B cell (primary cell): ENCODE data around the gene RPS10. TPM values are rescaled to one million over a fixed set of nuclear protein-coding genes. Genes with fewer than 3 reads are reported as not detected.
"Not testable (repeated sequence)": the region's sequence is repeated elsewhere in the genome, so short reads cannot be mapped to it uniquely, and the experiment has no call there.

Experiments used
- ATAC-seq: fragments of 200-7000 bp; cut with Tn5 transposase; one replicate; pipeline ENCODE4 v1.10.0; 2021; ENCODE audit warnings: low read depth, mild to moderate bottlenecking, moderate number of reproducible peaks, moderate library complexity
- CTCF ChIA-PET: fragments of 350-600 bp; sonication (Branson Sonifier 250); formaldehyde crosslinking; loops from one replicate; lab custom pipeline; 2021; ENCODE audit warnings: antibody characterized with exemption, inconsistent platforms; lab: Charles Lee
- POLR2A ChIA-PET: fragments of 350-600 bp; sonication (Branson Sonifier 250); formaldehyde crosslinking; loops from one replicate; lab custom pipeline; 2021; ENCODE audit warnings: antibody characterized with exemption; lab: Charles Lee
- DNase-seq: peaks from one replicate; pipeline ENCODE4 v3.0.0; 2013
- H2AFZ ChIP-seq: 2 replicates; pipeline ENCODE4 v1.6.1; 2012; ENCODE audit warnings: mild to moderate bottlenecking, low read depth, low read length; ENCODE audit not compliant: insufficient read depth, poor library complexity, severe bottlenecking
- H3K27ac ChIP-seq, 2 donors: 1 replicate in 1 of 2; 2 replicates in 1 of 2; pipeline ENCODE4 v1.5.1; 2012 to 2013; ENCODE audit warnings: low read length in 2 of 2, mild to moderate bottlenecking in 2 of 2, moderate library complexity in 1 of 2
- H3K27me3 ChIP-seq, 4 experiments: fragments of 200-600 bp in 1 of 4; sonication (generic) in 1 of 4; replicated peaks in 1 of 4; 1 replicate in 2 of 4; 2 replicates in 2 of 4; pipeline versions ENCODE4 v1.6.1 to v1.7.0; 2013 to 2016; ENCODE audit warnings: low read length in 3 of 4, mild to moderate bottlenecking in 2 of 4, mixed read lengths in 1 of 4, moderate library complexity in 1 of 4; ENCODE audit not compliant: insufficient read depth in 4 of 4, control insufficient read depth in 3 of 4; ENCODE audit errors: control extremely low read depth in 1 of 4
- H3K36me3 ChIP-seq, 2 experiments: replicated peaks in 1 of 2; 1 replicate in 1 of 2; 2 replicates in 1 of 2; pipeline versions ENCODE4 v1.6.1 to v1.7.1; 2013; ENCODE audit warnings: low read length in 1 of 2; ENCODE audit not compliant: insufficient read depth in 2 of 2, control insufficient read depth in 1 of 2; ENCODE audit errors: control extremely low read depth in 1 of 2, extremely low read depth in 1 of 2
- H3K4me1 ChIP-seq, 2 donors: fragments of 200-600 bp in 1 of 2; sonication (generic) in 1 of 2; 1 replicate in 1 of 2; 2 replicates in 1 of 2; pipeline versions ENCODE4 v1.5.1 to v1.6.1; 2013 to 2017; ENCODE audit warnings: low read length in 2 of 2; ENCODE audit not compliant: control insufficient read depth in 2 of 2, insufficient read depth in 2 of 2
- H3K4me2 ChIP-seq: replicated peaks from 2 replicates; pipeline ENCODE3; 2012; ENCODE audit warnings: mild to moderate bottlenecking, low read depth, low read length; ENCODE audit not compliant: poor library complexity, severe bottlenecking
- H3K4me3 ChIP-seq, 5 experiments: fragments of 200-600 bp in 1 of 5; sonication (generic) in 1 of 5; 1 replicate in 3 of 5; 2 replicates in 2 of 5; pipeline versions ENCODE4 v1.5.1 to v1.7.0; 2011 to 2016; ENCODE audit warnings: low read length in 4 of 5, mild to moderate bottlenecking in 4 of 5, low read depth in 2 of 5, control low read depth in 1 of 5, moderate library complexity in 1 of 5; ENCODE audit not compliant: insufficient read depth in 1 of 5; ENCODE audit errors: control extremely low read depth in 1 of 5, extremely low read depth in 1 of 5
- H3K79me2 ChIP-seq: fragments of 200-600 bp; sonication (generic); one replicate; pipeline ENCODE4 v1.6.0; 2016; ENCODE audit warnings: low read length; ENCODE audit not compliant: control insufficient read depth, insufficient read depth
- H3K9ac ChIP-seq: fragments of 200-600 bp; sonication (generic); 2 replicates; pipeline ENCODE4 v1.6.1; 2017; ENCODE audit warnings: mild to moderate bottlenecking, low read length, moderate library complexity
- H3K9me3 ChIP-seq, 3 donors: one replicate each; pipeline versions ENCODE4 v1.6.1 to v1.7.1; 2013; ENCODE audit warnings: low read length in 2 of 3; ENCODE audit not compliant: control insufficient read depth in 2 of 3, insufficient read depth in 1 of 3; ENCODE audit errors: control extremely low read depth in 1 of 3
- H4K20me1 ChIP-seq: 2 replicates; pipeline ENCODE4 v1.6.0; 2012; ENCODE audit warnings: mild to moderate bottlenecking, low read length; ENCODE audit not compliant: insufficient read depth, control insufficient read depth, poor library complexity, severe bottlenecking
- H3K27ac Mint-ChIP-seq: one replicate; pipeline ENCODE4 v1.8.0; 2021; ENCODE audit warnings: mixed read lengths
- H3K27me3 Mint-ChIP-seq: one replicate; pipeline ENCODE4 v1.8.0; 2021; ENCODE audit warnings: mixed read lengths
- H3K4me1 Mint-ChIP-seq: one replicate; pipeline ENCODE4 v1.8.0; 2021; ENCODE audit warnings: mixed read lengths
- H3K4me3 Mint-ChIP-seq: one replicate; pipeline ENCODE4 v1.8.0; 2021; ENCODE audit warnings: mixed read lengths
- H3K9me3 Mint-ChIP-seq: one replicate; pipeline ENCODE4 v1.8.0; 2022; ENCODE audit warnings: mixed read lengths; ENCODE audit not compliant: insufficient read depth
- EZH2 ChIP-seq: IDR thresholded peaks from 2 replicates; pipeline ENCODE4 v1.6.1; 2012; ENCODE audit warnings: borderline replicate concordance, low read depth, mild to moderate bottlenecking, moderate library complexity, low read length; ENCODE audit not compliant: insufficient read depth, poor library complexity, severe bottlenecking
- WGBS: methylation state at CpG from one replicate; pipeline ENCODE4 v1.1.5; 2013; ENCODE audit warnings: missing lambda C conversion rate; ENCODE audit not compliant: insufficient coverage; 5-methylcytosine and 5-hydroxymethylcytosine counted together
- intact Hi-C: fragments of 100-400 bp; cut with micrococcal nuclease; formaldehyde crosslinking; loops from one replicate; pipeline ENCODE4 v1.10.0; 2022
- polyA plus RNA-seq: library from polyadenylated mRNA; depleted of rRNA; stranded (reverse); fragments of >200 nt; gene quantifications from 2 replicates; pipeline ENCODE4 v1.2.3, GENCODE V29; 2012
- total RNA-seq, 2 donors: library from RNA; stranded (reverse); fragments of 120-200 nt in 1 of 2; gene quantifications; 1 replicate in 1 of 2; 2 replicates in 1 of 2; pipeline versions ENCODE4 v1.2.3 to v1.2.4, GENCODE V29; 2013 to 2022
- TF ChIP-seq, protein P1 (sequence below): fragments of 200-600 bp; IDR thresholded peaks from one replicate; pipeline ENCODE4 v1.8.0; 2022; ENCODE audit warnings: antibody characterized with exemption, mild to moderate bottlenecking

The RPS10 gene
- total and polyA plus RNA-seq, 2 donors (not counting 1 experiment from before 2014, with no cell fraction given) = 2,707 to 6,226 TPM

DNA sequence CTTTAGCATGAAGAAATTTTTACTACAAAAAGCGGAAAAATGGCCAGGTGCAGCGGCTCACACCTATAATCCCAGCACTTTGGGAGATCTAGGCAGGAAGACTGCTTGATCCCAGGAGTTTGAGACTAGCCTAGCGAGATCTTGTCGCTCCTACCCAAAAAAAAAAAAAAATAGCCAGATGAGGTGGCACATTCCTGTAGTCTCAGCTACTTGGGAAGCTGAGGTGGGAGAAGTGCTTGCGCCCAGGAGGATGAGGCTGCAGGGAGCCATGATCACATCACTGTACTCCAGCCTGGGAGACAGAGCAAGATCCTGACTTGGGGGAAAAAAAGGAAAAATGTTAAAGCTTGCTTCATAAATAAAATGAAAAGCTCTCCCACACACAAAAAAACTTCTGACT is 47.9 kb downstream of the RPS10 start:
- DNase-seq (no peak), ATAC-seq (no peak)
- H3K27me3 Mint-ChIP-seq = no peaks in the 10 kb centered on the region
- peaks cover 12 to 14% of the 10 kb centered on the region in 2 donors for H3K4me1 ChIP-seq
- H4K20me1 ChIP-seq = peaks cover 57% of the 10 kb centered on the region
- no peaks in the 10 kb centered on the region for H3K9me3 Mint-ChIP-seq
- H3K79me2 ChIP-seq = peaks cover 97% of the 10 kb centered on the region
- no peak for TF ChIP-seq EZH2
- TF ChIP-seq, protein P1, sequence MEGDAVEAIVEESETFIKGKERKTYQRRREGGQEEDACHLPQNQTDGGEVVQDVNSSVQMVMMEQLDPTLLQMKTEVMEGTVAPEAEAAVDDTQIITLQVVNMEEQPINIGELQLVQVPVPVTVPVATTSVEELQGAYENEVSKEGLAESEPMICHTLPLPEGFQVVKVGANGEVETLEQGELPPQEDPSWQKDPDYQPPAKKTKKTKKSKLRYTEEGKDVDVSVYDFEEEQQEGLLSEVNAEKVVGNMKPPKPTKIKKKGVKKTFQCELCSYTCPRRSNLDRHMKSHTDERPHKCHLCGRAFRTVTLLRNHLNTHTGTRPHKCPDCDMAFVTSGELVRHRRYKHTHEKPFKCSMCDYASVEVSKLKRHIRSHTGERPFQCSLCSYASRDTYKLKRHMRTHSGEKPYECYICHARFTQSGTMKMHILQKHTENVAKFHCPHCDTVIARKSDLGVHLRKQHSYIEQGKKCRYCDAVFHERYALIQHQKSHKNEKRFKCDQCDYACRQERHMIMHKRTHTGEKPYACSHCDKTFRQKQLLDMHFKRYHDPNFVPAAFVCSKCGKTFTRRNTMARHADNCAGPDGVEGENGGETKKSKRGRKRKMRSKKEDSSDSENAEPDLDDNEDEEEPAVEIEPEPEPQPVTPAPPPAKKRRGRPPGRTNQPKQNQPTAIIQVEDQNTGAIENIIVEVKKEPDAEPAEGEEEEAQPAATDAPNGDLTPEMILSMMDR = no peak
- no peak overlapping the region for H3K4me2 ChIP-seq
- no peak overlapping the region for H3K27ac ChIP-seq
- H3K27me3 ChIP-seq = no peaks in the 10 kb centered on the region
- H3K9me3 ChIP-seq = no peaks in the 10 kb centered on the region
- CTCF ChIA-PET = interaction anchor here (0.6 to 1.2 kb wide), 2 partner anchors 37 to 129 kb away, joined by 3 to 5 read pairs; no protein-coding TSS in a partner anchor
- H3K9ac ChIP-seq = no peak overlapping the region
- peaks cover 0 to 6% of the 10 kb centered on the region in 2 experiments for H3K36me3 ChIP-seq
- no peak overlapping the region for H3K4me3 Mint-ChIP-seq
- intact Hi-C loops = loop anchor here (5.0 kb wide), 1 partner anchor 46 kb away; no protein-coding TSS in a partner anchor
- H3K27ac Mint-ChIP-seq = no peak overlapping the region
- no peak overlapping the region for H3K4me3 ChIP-seq
- H2AFZ ChIP-seq = no peak overlapping the region
- 100% methylated on average over 2 of the region's 5 CpGs for WGBS
- peaks cover 22% of the 10 kb centered on the region for H3K4me1 Mint-ChIP-seq
- POLR2A ChIA-PET = no interaction called here

DNA sequence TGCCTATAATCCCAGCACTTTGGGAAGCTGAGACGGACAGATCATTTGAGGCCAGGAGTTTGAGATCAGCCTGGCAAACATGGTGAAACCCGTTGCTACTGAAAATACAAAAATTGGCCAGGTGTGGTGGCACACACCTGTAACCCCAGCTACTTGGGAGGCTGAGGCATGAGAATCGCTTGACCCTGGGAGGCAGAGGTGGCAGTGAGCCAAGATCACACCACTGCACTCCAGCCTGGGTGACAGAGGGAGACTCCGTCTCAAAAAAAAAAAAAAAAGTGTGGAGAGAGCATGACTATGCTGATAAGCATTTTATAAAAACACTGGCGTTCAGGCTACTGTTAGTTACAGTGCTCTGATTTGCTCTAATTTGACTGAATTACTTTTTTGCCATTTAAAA is 48.3 kb downstream of the RPS10 start:
- POLR2A ChIA-PET, H3K27ac ChIP-seq, H3K27ac Mint-ChIP-seq, CTCF ChIA-PET, H3K4me3 ChIP-seq, ATAC-seq, H3K9ac ChIP-seq, H3K36me3 ChIP-seq, H3K4me3 Mint-ChIP-seq, H2AFZ ChIP-seq, H3K27me3 Mint-ChIP-seq, H3K27me3 ChIP-seq, DNase-seq, H3K9me3 Mint-ChIP-seq, H3K9me3 ChIP-seq, H3K4me2 ChIP-seq: not testable (repeated sequence)
- Histone ChIP-seq H3K79me2 (peaks cover 97% of the 10 kb centered on the region), H3K4me1 (peaks cover 12 to 14% of the 10 kb centered on the region in 2 donors), H4K20me1 (peaks cover 53% of the 10 kb centered on the region)
- 89% methylated on average over 3 of the region's 5 CpGs for WGBS
- peaks cover 21% of the 10 kb centered on the region for H3K4me1 Mint-ChIP-seq
- intact Hi-C loops = loop anchor here (5.0 kb wide), 1 partner anchor 45 kb away; no protein-coding TSS in a partner anchor
